Measurements from ENCODE around the gene HEMGN.
"Not testable (repeated sequence)": the region's sequence is repeated elsewhere in the genome, so short reads cannot be mapped to it uniquely, and the experiment has no call there.

The HEMGN gene

GRCh38 chr9:97964901-97965300, 26.9 kb upstream of the HEMGN start:
- no peak for DNase-seq (ENCODE audit: low spot score)

GRCh38 chr9:97963232-97963631, 25.3 kb upstream of the HEMGN start:
- DNase-seq (ENCODE audit: low spot score) = no peak

- DNase-seq (ENCODE audit: low spot score) = no peak
These were observed 24.6 kb upstream of the HEMGN start for GRCh38 chr9:97962575-97962974.

GRCh38 chr9:97962136-97962535, 24.2 kb upstream of the HEMGN start:
- no peak for DNase-seq (ENCODE audit: low spot score)

GRCh38 chr9:97961361-97961760, 23.4 kb upstream of the HEMGN start:
- no peak for DNase-seq (ENCODE audit: low spot score)

- not testable (repeated sequence) for DNase-seq (ENCODE audit: low spot score)
These were observed 22.8 kb upstream of the HEMGN start for GRCh38 chr9:97960678-97961328.

- DNase-seq (ENCODE audit: low spot score) = no peak
These were observed 21.6 kb upstream of the HEMGN start for GRCh38 chr9:97959585-97959984.

GRCh38 chr9:97958812-97959511, 21.0 kb upstream of the HEMGN start:
- no peak for DNase-seq (ENCODE audit: low spot score)

- DNase-seq (ENCODE audit: low spot score) = no peak
These were observed 18.4 kb upstream of the HEMGN start for GRCh38 chr9:97956331-97956730.

GRCh38 chr9:97954550-97954989, 16.6 kb upstream of the HEMGN start:
- peak; percentile 90 for DNase-seq (ENCODE audit: low spot score)

- not testable (repeated sequence) for DNase-seq (ENCODE audit: low spot score)
These were observed 12.9 kb upstream of the HEMGN start for GRCh38 chr9:97950873-97951272.

GRCh38 chr9:97947094-97947493, 9.1 kb upstream of the HEMGN start:
- not testable (repeated sequence) for DNase-seq (ENCODE audit: low spot score)

GRCh38 chr9:97945470-97945869, 7.5 kb upstream of the HEMGN start:
- not testable (repeated sequence) for DNase-seq (ENCODE audit: low spot score)

- DNase-seq (ENCODE audit: low spot score) = no peak
These were observed 6.6 kb upstream of the HEMGN start for GRCh38 chr9:97944612-97945011.

- no peak for DNase-seq (ENCODE audit: low spot score)
These were observed 5.4 kb upstream of the HEMGN start for GRCh38 chr9:97943308-97943855.

GRCh38 chr9:97941323-97941722, 3.4 kb upstream of the HEMGN start:
- no peak for DNase-seq (ENCODE audit: low spot score)

- DNase-seq (ENCODE audit: low spot score) = no peak
These were observed 2.8 kb upstream of the HEMGN start for GRCh38 chr9:97940741-97941140.

- DNase-seq (ENCODE audit: low spot score) = no peak
These were observed 2.3 kb upstream of the HEMGN start for GRCh38 chr9:97940233-97940632.

- DNase-seq (ENCODE audit: low spot score) = no peak
These were observed 974 bp downstream of the HEMGN start for GRCh38 chr9:97936998-97937397.

GRCh38 chr9:97935276-97935675, 2.7 kb downstream of the HEMGN start:
- DNase-seq (ENCODE audit: low spot score) = no peak

GRCh38 chr9:97934321-97935115, 3.5 kb downstream of the HEMGN start:
- peak; percentile 12 for DNase-seq (ENCODE audit: low spot score)

- DNase-seq (ENCODE audit: low spot score) = no peak
These were observed 4.5 kb downstream of the HEMGN start for GRCh38 chr9:97933297-97933998.
